ENCODE results near the gene PCIF1.

The PCIF1 gene

DNA sequence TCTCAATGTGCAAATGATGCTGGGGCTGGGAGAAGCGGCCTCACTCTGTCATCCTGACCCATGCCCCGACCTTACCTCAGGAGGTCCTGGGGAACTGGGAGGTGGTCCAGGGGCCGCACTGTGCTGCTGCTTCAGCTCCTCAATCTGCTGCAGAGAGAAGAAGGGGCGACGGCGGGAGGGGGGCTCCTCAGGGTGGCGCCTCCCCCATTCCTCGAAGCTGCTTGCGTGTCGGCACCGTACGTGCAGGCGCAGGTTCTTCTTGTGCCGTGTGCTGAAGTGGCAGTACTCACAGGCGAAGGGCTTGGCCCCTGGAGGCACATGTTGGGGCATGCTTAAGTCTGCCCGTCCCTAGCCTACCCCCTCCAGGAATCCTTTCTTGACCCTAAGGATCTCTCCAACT is 24.6 kb downstream of the PCIF1 start:
- H3K4me3 ChIP-seq (ENCODE audit: low read length) = no peak overlapping the region
- DNase-seq (ENCODE audit: low read depth) = no peak
- TF ChIP-seq, protein P1, sequence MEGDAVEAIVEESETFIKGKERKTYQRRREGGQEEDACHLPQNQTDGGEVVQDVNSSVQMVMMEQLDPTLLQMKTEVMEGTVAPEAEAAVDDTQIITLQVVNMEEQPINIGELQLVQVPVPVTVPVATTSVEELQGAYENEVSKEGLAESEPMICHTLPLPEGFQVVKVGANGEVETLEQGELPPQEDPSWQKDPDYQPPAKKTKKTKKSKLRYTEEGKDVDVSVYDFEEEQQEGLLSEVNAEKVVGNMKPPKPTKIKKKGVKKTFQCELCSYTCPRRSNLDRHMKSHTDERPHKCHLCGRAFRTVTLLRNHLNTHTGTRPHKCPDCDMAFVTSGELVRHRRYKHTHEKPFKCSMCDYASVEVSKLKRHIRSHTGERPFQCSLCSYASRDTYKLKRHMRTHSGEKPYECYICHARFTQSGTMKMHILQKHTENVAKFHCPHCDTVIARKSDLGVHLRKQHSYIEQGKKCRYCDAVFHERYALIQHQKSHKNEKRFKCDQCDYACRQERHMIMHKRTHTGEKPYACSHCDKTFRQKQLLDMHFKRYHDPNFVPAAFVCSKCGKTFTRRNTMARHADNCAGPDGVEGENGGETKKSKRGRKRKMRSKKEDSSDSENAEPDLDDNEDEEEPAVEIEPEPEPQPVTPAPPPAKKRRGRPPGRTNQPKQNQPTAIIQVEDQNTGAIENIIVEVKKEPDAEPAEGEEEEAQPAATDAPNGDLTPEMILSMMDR (conservative IDR thresholded peaks at IDR 0.05; ENCODE audit: low read depth, low read length) = no peak

DNA sequence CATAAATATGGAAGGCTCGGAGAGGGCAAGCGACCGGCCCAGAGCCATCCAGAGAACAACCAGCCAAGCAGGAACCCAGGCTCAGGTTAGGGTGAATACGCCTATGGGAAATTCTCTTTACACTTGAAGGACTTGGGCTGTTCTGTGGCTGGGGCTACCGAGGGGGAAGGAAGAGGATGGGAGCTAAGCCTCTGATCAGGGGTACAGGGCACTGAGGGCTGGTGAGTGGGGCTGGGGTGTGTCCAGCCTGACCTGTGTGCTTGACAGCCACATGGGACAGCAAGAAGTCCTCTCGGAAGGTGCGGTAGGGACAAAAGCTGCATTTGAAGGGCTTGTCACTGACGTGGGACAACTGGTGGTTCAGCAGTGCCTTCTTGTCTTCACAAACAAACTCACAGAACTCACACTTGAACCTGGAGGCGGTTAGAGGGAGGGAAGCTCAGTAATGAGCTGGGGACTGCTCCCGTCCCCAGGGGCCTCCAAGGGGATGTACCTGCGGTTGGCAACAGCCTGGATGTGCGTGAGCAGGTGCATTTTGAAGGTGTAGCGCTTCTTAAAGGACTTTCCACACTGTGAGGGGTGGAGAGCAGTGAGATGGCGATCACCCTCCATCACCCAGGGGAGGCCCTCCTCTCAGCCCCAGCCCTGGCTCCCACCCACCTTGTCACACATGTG is 25.6 kb downstream of the PCIF1 start:
- TF ChIP-seq, protein P1 (conservative IDR thresholded peaks at IDR 0.05; ENCODE audit: low read depth, low read length) = no peak
- DNase-seq (ENCODE audit: low read depth) = no peak
- H3K4me3 ChIP-seq (ENCODE audit: low read length) = no peak overlapping the region

DNA sequence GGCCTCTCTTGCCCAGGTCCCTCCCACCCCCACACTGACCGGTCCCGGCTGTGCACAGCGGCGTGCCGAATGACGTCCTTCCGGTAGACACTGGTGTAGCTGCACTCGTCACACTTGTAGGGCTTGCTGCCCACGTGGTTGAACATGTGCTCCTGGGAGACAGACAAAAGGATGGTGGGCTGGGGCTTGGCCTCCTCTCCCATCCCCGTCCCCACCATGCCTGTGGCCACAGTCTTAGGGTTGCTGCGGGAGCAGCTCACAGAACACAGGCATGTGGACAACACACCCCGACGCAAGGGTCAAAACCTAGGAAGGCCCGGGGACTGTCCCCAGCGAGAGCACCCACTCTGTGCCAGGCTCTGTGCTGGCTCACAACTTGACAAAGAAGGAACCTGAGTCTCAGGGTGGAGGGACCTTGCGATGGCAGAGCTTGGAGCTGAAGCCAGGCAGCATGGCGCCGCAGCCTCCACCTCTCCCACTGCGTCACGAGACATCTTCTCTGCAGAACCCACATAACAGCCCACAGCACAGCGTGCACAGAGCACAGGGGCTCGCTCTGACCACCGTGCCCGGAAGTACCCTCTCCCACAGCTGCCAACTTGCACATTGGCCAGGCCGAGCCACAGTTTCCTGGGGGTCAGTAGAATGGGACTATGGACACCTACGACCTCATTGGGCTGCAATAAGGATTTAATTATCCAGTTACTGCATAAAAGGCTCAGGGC is 27.7 kb downstream of the PCIF1 start:
- no peak overlapping the region for H3K4me3 ChIP-seq (ENCODE audit: low read length)
- no peak for DNase-seq (ENCODE audit: low read depth)
- TF ChIP-seq, protein P1 (conservative IDR thresholded peaks at IDR 0.05; ENCODE audit: low read depth, low read length) = no peak

DNA sequence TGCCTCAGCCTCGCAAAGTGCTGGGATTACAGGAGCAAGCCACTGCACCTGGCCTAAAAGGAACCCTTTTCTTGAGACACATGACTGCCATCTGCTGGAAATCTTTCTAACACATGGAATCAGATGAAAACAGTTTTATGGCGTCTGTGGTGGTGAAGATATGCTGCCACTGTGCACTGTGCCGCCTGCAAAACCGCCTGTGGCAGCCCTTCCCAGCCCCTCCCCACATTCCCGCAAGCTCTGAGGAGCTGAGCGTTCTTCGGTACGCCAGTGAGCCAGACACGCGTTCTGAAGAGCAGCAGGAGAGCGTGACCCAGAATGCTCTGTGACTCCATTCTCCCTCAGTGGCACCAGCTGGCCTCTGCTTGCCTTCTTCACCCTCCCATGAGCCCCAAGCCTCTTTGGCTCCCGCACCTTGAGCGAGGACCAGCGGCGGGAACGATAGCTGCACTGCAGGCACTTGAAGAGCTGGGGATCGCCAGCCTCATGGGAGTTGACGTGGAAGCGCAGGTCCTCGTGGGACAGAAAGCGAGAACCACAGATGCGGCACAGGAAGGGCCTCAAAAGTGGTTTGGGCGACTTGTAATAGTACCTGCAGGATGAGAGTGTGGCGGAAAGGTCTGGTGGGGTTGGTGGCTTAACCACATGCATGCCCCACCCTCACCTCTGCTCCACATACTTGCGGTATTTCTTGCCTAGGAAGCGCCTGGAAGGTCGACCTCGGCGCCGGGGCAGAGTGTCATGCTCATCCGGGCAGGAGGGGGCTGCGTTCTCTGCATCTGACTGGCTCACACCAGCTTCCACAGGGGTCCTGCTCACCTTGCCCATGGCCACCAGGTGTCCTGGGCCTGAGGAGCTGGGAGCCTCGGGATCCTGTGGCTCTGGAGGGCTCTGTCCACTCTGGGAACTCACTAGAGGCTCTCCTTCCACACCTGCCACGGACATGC is 28.8 kb downstream of the PCIF1 start:
- DNase-seq (ENCODE audit: low read depth) = no peak
- H3K4me3 ChIP-seq (ENCODE audit: low read length) = no peak overlapping the region
- TF ChIP-seq, protein P1 (conservative IDR thresholded peaks at IDR 0.05; ENCODE audit: low read depth, low read length) = peak; percentile 37

DNA sequence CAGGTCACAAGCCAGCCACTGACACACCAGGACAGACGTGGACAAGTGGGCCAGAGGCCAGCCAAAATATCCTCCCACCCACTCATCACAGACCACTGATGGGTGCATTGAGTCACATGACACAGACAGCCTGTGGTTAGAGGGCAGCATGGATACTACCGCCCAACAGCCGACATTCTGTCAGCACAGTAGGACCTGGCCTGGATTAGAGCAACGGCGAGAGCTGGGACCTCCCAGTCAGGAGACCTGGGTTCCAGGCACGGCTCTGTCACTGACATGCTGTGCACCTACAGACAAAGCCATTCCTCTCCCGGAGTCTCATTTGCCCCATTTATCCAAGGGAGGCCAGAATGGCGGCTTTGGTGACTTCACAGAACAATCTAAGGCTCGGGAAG is 29.5 kb downstream of the PCIF1 start:
- TF ChIP-seq, protein P1 (conservative IDR thresholded peaks at IDR 0.05; ENCODE audit: low read depth, low read length) = no peak
- no peak overlapping the region for H3K4me3 ChIP-seq (ENCODE audit: low read length)
- no peak for DNase-seq (ENCODE audit: low read depth)

DNA sequence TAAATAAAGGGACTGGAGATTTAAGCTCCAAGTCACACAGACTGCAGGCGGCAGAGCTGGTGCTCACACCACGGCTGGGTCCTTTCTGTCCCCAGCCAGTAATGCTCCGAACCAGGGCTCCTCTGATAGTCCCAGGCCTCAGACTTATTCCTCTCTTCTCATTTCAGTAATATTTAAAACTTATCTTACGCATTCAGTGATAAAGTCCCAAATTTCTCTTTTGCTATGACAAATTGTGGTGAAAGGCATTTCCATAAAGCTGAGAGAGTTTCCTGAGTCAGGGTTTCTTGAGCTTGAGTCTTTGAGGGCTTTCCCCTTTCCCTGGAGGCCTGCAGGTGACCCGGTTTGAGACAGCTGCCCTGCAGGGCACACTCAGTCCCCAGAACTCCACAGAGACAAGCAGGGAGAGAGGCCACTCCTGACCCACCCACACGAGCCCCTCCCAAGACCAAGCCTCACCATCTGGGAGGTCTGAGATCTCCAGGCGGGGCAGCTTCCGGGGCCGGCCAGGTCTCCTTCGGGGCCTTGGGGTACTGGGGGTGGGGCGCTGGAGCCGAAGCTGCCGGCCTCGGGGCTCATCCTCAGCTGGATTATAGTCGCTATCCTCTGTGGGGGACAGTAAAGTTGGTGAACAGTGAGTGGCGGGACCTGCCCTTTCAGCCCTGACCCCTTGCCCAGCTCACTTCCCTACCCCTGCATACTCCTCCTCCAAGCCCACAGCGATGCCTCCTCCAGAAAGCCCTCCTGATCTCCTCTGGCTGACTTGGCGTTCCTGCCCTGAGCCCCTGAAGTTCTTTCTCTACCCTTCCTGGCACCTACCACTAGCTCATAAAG is 30.9 kb downstream of the PCIF1 start:
- H3K4me3 ChIP-seq (ENCODE audit: low read length) = no peak overlapping the region
- DNase-seq (ENCODE audit: low read depth) = no peak
- TF ChIP-seq, protein P1 (conservative IDR thresholded peaks at IDR 0.05; ENCODE audit: low read depth, low read length) = no peak

All from retinal pigment epithelial cell (primary cell).